HL-60/S4 treated with phorbol 12-myristate 13-acetate at 8.2 ng/mL for 4 days and 3 days (cell line): Measurements from ENCODE around the gene CABP4.
"Not testable (repeated sequence)": the region's sequence is repeated elsewhere in the genome, so short reads cannot be mapped to it uniquely, and the experiment has no call there.

Experiments
- in situ Hi-C: fragments of 300-500 bp; cut with MboI; formaldehyde crosslinking; loops from 2 replicates; pipeline ENCODE4 v1.15.0; 2022; ENCODE audit warnings: low sequenced_read_pairs

CABP4 gene

DNA sequence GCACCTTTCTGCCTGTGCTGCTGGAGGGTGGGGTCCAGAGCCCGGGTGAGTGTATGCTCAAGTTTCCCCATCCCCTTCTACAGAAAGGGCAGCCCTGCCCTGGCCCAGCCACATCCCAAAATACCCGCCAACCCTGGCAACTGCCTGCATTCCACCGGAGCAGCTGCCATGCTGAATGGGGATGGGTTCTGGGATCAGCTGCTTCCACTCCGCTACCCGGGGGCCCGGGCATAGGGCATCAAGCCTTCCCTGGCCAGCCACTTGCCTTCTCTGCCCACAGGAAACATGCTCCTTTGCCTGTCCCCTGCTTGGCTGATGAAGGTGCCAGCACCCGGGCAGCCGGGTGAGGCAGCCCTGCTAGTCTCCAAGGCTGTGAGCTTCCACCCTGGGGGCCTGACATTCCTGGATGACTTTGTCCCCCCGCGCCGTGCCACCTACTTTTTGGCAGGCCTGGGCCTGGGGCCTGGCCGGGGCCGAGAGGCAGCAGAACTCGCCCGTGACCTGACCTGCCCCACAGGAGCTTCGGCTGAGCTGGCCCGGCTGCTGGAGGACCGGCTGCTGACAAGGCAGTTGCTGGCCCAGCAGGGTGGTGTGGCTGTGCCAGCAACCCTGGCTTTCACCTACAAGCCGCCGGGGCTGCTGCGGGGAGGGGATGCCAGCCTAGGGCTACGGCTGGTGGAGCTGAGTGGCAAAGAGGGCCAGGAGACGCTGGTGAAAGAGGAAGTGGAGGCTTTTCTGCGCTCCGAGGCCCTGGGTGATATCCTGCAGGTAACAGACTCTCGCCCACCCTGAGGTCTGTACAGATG is 36.5 kb upstream of the CABP4 start:
- in situ Hi-C loops: no loop called here

DNA sequence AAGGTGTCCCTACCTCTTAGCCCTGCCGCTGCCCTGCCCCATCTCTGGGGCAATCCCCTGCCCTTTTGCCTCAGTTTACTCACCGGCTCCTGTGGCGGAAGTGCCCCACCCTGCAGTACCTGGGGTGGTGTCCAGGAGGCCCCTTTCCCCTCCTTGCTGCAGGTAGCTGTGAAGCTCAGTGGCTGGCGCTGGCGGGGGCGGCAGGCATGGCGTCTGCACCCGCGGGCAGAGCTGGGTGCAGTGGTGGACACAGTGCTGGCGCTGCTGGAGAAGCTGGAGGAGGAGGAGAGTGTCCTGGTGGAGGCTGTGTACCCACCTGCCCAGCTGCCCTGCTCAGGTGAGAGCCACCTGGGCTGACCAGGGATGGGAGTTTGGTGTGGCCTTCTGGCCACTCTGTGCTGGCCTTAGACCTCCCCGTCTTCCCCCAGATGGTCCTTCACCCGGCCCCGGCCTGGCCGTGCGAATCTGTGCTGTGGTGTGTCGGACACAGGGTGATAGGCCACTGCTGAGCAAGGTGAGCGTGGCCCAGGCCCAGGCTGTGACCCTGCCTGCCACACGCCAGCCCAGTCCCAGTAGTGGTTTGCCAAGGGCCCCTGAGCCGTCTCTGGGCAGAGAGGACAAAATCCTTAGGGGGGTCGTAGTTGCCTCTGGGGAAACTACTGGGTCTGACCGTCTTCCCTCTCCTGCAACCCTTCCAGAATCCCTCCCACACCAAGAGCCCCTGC is 35.7 kb upstream of the CABP4 start:
- in situ Hi-C loops: no loop called here

DNA sequence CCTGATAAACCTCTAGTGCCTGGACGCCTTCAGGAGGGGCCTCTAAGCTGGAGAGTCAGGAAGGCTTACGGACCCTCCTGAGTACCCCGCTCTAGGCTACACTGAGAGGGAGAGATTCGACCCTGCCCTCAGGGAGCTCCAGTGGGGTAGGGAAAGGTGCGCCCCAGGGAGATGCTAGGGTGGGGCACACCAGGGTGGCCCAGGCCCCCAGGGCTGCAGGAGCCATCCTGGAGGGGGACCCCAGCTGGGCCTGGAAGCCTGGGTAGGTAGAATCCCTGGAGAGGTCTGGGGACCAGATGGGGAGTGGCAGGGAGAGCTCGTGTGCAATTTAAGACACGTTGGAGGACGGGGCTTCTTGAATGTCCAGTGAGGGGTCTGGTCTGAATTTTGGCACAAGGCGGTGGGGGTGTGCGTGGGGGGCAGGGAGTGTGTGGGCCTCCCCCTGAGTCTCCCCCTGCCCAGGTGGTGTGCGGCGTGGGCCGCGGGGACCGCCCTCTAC is 35.0 kb upstream of the CABP4 start:
- in situ Hi-C loops: no loop called here

DNA sequence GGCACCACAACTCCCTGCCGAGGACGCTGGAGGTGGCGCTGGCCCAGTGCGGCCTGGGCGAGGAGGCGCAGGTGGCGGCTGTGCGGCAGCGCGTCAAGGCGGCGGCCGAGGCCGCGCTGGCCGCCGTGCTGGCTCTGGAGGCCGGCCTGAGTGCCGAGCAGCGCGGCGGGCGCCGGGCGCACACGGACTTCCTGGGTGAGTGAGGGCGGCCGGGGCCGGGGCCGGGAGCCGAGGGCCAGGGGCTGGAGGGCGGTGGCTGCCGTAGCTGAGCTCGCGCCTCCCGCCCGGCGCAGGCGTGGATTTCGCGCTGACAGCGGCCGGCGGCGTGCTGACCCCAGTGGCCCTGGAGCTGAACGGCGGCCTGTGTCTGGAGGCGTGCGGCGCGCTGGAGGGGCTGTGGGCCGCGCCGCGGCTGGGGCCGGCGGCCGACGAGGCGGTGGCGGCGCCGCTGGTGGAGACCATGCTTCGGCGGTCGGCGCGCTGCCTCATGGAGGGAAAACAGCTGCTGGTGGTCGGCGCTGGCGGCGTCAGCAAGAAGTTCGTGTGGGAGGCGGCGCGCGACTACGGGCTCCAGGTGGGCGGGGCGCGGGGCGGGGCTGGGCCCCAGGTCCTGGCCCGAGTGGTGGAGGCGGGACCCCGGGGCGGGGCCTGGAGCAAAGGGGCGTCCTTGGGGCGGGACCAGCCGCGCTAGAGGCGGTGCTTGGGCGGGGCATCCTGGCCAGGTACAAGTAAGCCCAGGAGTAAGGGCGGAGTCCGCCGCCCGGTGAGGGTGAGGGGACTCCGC is 34.3 kb upstream of the CABP4 start:
- in situ Hi-C loops: no loop called here

DNA sequence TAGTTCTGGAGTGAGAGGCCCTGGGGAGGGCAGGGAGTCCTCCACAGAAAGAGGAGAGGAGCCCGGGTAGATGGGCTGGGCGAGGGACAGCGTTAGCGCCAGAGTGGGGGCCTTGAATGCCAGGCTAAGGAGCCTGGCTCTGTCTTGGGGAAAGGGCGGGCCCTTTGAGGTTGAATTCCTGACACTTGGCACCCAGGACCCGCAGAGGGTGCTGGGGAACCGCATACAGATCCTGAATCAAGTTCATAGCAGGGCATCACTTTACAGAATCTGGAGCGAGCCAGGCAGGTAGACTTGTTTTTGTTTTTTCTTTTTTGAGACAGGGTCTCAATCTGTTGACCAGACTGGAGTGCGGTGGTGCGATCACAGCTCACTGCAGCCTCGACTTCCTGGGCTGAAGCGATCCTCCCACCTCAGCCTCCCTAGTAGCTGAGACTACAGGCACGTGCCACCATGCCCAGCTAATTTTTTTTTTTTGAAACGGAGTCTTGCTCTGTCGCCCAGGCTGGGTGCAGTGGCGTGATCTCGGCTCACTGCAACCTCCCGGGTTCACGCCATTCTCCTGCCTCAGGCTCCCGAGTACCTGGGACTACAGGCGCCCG is 33.6 kb upstream of the CABP4 start:
- in situ Hi-C loops: no loop called here

DNA sequence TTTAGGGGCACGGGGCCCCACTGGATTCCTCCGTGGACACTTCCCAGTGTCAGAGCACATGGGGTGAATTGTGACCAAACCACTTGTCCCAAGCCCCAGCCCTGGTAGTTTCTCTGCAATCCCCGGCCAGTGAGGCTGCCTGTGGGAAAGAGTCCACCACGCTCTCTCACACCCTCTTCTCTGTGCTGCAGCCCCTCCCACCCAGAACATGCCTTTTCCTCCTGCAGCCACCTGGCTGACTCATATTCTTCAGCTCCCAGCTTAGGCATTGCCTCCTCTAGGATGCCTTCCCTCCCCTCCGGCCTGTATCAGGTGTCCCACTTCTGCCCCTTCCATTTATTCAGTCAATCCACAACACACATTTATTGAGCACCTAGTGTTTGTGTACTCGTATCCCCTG is 32.3 kb upstream of the CABP4 start:
- in situ Hi-C loops: no loop called here

DNA sequence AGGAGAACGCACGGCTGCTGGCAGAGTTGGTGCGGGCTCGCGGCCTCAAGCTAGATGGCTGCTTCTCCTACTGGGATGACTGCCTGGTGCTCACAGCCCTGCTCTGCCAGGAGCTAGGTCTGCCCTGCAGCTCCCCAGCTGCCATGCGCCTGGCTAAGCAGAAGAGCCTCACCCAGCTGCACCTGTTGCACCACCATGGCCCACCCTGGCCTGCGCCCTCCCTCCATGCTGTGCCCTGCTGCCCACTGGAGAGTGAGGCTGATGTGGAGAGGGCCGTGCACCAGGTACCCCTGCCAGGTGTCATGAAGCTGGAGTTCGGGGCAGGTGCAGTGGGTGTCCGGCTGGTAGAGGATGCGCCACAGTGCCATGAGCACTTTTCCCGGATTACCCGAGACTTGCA is 31.7 kb upstream of the CABP4 start:
- in situ Hi-C loops: no loop called here

DNA sequence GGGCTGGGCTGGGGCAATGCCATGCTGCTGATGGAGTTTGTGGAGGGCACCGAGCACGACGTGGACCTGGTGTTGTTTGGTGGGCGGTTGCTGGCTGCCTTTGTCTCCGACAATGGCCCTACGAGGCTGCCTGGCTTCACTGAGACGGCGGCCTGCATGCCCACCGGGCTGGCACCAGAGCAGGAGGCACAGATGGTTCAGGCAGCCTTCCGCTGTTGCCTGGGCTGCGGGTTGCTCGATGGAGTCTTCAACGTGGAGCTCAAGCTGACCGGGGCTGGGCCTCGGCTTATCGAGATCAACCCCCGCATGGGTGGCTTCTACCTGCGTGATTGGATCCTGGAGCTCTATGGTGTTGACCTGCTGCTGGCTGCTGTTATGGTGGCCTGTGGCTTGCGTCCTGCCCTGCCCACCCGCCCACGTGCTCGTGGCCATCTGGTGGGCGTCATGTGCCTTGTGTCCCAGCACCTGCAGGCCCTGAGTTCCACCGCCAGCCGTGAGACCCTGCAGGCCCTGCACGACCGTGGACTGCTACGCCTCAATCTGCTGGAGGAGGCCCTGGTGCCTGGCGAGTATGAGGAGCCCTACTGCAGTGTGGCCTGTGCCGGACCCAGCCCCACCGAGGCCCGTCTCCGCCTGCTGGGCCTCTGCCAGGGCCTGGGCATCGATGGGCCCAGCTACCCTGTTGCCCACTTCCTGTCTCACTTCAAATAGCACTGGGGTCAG is 31.1 kb upstream of the CABP4 start:
- in situ Hi-C loops: no loop called here

DNA sequence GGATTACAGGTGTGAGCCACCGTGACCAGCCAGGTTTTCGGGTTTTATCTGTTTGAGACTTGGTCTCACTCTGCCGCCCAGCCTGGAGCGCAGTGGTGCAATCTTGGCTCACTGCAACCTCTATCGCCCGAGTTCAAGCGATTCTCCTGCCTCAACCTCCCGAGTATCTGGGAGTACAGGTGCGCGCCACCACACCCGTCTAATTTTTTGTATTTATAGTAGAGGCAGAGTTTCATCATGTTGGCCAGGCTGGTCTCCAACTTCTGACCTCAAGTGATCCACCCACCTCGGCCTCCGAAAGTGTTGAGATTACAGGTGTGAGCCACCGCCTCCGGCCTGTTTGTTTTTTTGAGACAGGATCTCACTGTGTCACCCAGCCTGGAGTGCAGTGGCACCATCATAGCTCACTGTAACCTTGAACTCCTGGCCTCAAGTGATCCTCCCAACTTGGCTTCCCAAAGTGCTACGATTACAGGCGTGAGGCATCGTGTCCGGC is 27.7 kb upstream of the CABP4 start:
- in situ Hi-C loops: not testable (repeated sequence)

DNA sequence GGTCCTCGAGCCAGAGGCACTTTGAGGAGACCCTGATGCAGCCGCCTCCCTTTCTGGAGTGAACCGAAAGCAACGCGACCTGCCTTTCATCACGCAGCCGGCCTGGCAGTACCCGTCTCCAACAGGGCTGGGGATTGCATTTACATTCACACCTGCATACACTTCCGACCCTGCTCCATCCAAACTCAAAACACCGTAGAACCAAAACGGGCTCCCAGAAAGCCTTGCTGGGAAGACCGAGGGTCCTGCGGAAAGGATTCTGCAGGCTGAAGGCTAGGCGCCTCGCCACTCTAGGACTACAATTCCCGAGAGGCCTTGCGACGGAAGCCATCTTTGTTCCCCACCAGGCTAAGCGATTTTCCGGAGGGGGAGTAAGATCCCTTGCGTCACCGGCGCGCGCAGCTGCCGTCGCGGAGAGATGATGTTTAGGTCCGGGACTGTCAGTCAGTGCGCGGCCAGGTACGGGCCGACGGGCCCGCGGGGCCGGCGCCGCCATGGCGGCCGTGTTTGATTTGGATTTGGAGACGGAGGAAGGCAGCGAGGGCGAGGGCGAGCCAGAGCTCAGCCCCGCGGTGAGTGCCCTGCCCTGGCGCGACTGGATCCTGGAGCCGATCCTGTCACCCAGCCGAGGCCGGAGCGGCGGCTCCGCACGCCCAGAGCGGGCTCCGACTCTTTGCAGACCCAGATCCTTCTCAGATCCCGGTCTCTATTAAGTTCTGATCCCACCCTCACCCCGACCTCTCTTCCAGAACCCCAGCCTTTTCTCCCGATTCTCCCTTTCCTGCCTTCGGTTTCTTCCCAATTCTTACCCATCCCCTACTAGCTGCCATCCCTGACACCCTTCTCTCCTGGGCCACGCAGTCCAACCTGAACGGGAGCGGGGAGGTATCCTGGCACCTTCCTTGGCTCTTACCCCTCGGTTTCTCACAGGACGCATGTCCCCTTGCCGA is 26.8 kb upstream of the CABP4 start, which contains the start of gene RPS6KB2:
TSS of gene RPS6KB2 (plus strand) at position 443 of the 950 bp plus-strand sequence. CDS start at position 495, 52 bp downstream.
- in situ Hi-C loops: no loop called here

DNA sequence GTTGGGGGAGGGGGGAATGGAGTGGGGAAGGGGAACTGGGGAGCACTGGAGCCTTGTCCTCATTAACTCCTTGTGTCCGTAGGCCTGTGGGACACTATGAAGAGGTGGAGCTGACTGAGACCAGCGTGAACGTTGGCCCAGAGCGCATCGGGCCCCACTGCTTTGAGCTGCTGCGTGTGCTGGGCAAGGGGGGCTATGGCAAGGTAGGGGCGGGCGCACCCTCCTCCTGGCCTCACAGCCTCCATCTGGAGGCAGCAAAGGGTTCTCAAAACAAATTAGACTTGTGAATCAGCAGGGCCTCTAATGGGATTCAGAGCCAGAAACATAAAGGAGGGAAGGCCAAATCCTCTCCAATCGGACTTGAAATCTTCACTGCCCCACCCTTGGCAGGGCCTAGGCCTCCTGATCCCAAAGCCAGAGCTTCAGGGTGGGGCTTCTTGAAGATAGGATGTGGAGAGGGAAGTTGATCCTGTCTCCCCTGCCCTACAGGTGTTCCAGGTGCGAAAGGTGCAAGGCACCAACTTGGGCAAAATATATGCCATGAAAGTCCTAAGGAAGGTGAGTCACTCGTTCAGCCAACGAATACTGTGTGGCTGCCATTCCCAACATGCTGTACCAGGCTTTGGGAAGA is 26.0 kb upstream of the CABP4 start:
- in situ Hi-C loops: no loop called here

DNA sequence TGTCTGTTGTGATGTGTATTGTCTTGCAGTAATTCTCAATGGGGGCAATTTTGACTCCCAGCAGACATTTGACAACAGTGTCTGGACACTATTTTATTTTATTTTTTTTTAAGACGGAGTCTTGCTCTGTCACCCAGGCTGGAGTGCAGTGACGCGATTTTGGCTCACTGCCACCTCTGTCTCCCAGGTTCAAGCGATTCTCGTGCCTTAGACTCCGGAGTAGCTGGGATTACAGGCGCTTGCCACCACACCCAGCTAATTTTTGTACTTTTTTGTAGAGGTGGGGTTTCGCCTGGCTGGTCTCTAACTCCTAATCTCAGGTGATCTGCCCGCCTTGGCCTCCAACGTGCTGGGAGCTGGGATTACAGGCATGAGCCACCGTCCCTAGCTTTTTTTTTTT is 25.4 kb upstream of the CABP4 start:
- in situ Hi-C loops: no loop called here

DNA sequence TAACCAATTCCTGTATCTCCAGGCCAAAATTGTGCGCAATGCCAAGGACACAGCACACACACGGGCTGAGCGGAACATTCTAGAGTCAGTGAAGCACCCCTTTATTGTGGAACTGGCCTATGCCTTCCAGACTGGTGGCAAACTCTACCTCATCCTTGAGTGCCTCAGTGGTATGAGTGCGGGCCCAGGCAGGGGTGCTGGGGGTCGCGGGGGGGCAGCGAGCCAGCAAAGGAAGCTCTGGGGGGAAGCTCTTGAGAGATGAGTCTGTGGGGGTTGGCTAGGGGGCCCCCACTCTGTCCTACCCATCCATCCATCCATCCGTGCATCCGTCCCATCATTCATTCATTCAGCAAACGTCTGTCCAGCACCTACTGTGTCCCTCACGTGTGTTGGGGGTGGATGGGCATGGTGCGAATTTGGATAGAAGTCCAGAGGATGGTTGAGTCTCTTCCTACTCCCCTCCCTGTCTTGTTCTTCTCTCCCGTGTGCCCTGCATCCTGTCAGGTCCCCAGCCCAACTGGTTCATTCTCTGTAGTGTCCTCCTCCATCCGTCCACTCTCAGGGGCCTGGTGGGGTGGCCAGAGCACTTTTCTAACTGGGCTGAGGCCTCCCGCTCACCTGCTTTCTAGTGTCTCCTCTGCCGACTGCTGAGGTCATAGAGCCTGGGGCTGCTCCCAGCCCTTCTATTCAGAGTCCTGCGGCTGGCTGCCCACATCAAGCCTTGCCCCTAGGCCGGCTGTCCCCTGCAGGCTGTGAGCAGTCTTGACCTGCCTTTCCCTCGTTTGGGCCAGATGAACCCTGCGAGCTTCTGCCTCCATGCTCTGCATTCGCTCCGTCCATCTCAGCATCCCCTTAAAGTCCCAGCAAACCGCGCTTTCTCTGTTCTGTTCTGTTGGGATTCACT is 23.6 kb upstream of the CABP4 start:
- in situ Hi-C loops: no loop called here

DNA sequence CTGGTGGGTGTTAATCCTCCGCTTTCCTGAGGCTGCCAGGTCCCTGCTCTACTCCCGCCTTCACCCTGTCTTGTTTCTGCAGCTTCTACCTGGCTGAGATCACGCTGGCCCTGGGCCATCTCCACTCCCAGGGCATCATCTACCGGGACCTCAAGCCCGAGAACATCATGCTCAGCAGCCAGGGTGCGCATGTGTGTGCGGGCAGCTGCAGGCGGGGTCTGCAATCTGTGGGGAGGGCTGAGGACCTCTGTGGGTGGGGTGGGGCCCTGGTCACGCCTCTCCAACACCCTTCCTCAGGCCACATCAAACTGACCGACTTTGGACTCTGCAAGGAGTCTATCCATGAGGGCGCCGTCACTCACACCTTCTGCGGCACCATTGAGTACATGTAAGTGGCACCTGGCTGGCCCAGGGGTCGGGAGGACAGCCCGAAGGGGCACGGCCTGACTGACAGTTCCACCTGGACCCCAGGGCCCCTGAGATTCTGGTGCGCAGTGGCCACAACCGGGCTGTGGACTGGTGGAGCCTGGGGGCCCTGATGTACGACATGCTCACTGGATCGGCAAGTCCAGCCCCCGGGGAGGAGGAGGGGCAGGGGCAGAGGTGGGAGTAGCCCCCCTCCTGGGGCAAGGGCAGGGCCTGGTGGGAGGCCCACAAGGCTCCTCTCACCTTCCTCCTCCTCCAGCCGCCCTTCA is 22.4 kb upstream of the CABP4 start:
- in situ Hi-C loops: no loop called here

DNA sequence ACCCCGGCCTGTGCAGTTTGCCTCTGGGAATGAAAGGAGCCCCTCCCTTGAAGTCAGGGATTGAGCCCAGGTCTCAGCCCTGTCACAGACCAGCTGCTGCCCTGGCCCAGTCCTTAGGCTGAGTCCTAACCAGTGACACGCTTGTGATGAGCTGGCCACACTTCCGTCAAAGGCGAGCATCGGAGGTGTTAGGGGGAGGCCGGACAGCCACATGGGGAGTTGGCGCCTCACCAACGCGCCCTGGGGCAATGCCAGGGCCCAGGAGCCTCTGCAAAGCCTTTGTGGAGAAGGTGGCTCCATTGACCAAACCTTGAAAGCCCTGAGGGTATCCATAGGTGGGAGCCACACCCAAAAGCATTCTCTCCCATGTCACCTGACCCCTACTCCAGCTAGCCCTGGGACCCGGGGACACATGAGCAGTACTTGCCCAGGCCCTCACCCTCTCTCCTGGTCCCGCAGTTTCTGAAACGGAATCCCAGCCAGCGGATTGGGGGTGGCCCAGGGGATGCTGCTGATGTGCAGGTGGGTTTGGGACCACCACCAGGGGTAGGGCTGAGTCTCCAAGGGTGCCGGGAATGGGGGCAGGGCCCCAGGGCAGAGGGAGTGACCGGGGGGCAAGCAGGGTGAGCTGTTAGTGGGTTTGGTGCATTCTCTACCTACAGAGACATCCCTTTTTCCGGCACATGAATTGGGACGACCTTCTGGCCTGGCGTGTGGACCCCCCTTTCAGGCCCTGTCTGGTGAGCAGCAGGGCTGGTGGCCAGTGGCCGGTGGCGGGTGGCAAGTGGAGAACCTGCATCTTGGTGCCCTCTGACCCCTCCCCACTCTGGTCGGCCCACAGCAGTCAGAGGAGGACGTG is 21.4 kb upstream of the CABP4 start:
- in situ Hi-C loops: no loop called here

DNA sequence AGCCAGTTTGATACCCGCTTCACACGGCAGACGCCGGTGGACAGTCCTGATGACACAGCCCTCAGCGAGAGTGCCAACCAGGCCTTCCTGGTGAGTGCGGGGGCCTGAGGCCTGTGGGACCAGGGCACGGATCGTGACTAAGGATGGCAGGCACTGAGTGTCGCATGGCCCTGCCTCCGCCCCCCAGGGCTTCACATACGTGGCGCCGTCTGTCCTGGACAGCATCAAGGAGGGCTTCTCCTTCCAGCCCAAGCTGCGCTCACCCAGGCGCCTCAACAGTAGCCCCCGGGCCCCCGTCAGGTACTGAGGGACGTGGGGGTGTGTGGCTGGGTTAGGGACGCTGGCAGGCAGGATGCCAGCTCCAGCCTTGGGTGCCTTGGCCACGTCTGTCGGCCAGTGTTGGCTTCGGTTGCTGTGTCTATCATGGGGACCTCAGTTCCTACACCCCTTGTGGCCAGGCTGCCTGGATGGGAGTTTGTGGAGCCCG is 20.7 kb upstream of the CABP4 start:
- in situ Hi-C loops: no loop called here
